ENCODE results near the gene MRGPRG. TPM values are rescaled to one million over a fixed set of nuclear protein-coding genes. Genes with fewer than 3 reads are reported as not detected.
A peak's percentile ranks its signal among the peaks of the same experiment; 100 is the strongest.

MRGPRG gene
- total RNA-seq, 2 donors from 2014 or later: not detected

DNA sequence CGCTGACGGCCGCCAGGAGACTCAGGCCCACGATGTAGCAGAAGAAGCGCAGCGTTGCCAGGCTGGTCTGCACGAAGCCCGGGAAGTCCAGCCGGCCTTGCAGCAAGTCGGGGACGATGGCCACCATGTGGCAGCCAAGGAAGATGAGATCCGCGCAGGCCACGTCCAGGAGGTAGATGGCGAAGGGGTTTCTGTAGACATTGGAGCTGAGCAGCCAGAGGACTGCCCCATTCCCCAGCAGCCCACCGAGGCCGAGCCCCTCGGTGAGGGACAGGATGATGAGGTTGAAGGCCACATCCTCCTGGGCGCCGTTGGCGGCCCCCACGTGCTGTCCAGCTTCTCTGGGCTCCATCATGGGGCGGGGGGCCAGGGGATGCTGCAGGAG, 9.8 kb upstream of the MRGPRG start:
- Mint-ChIP-seq H3K4me1 (peaks cover 2% of the 10 kb centered on the region), H3K27me3 (ENCODE audit: insufficient read depth) (peaks cover 24% of the 10 kb centered on the region), H3K27ac (no peak overlapping the region), H3K36me3 (ENCODE audit: low read depth) (no peaks in the 10 kb centered on the region), H3K4me3 (no peak overlapping the region), H3K9me3 (no peaks in the 10 kb centered on the region)
- no peaks in the 10 kb centered on the region for H3K4me1 ChIP-seq (ENCODE audit: control insufficient read depth, insufficient read depth, low read length)
- DNase-seq: no peak
- H3K27me3 ChIP-seq (ENCODE audit: control insufficient read depth, insufficient read depth, low read length, poor library complexity, severe bottlenecking): no peaks in the 10 kb centered on the region
- H3K9me3 ChIP-seq (ENCODE audit: control insufficient read depth, low read length): no peaks in the 10 kb centered on the region
- H3K27ac ChIP-seq (ENCODE audit: low read depth, low read length): no peak overlapping the region
- TF ChIP-seq CTCF (conservative IDR thresholded peaks at IDR 0.05): no peak
- no peaks in the 10 kb centered on the region for H3K36me3 ChIP-seq (ENCODE audit: control insufficient read depth, insufficient read depth, low read length)
- no peak overlapping the region for H3K9ac ChIP-seq (ENCODE audit: extremely low read depth, low read length, poor library complexity, severe bottlenecking)
- no peak overlapping the region for H3K4me3 ChIP-seq (ENCODE audit: low read length)
- WGBS, 2 experiments (ENCODE audit: insufficient coverage in 1 of 2, insufficient read length in 1 of 2): 95 to 96% methylated on average over 23 of the region's 23 CpGs

- Histone ChIP-seq H3K9ac (ENCODE audit: extremely low read depth, low read length, poor library complexity, severe bottlenecking) (no peak overlapping the region), H3K9me3 (ENCODE audit: control insufficient read depth, low read length) (no peaks in the 10 kb centered on the region), H3K36me3 (ENCODE audit: control insufficient read depth, insufficient read depth, low read length) (no peaks in the 10 kb centered on the region), H3K4me1 (ENCODE audit: control insufficient read depth, insufficient read depth, low read length) (no peaks in the 10 kb centered on the region), H3K27ac (ENCODE audit: low read depth, low read length) (no peak overlapping the region), H3K27me3 (ENCODE audit: control insufficient read depth, insufficient read depth, low read length, poor library complexity, severe bottlenecking) (peaks cover 6% of the 10 kb centered on the region), H3K4me3 (ENCODE audit: low read length) (no peak overlapping the region)
- DNase-seq: peak; percentile 37
- Mint-ChIP-seq H3K4me1 (peaks cover 2% of the 10 kb centered on the region), H3K4me3 (no peak overlapping the region), H3K27ac (no peak overlapping the region), H3K9me3 (no peaks in the 10 kb centered on the region), H3K27me3 (ENCODE audit: insufficient read depth) (peaks cover 24% of the 10 kb centered on the region), H3K36me3 (ENCODE audit: low read depth) (no peaks in the 10 kb centered on the region)
- 90 to 91% methylated on average over 28 to 46 of the region's 46 CpGs for WGBS, 2 experiments (ENCODE audit: insufficient coverage in 1 of 2, insufficient read length in 1 of 2)
- no peak for TF ChIP-seq CTCF (conservative IDR thresholded peaks at IDR 0.05)
Measured at GRCh38 chr11:3227568-3228444, 9.2 kb upstream of the MRGPRG start.

GRCh38 chr11:3226846-3227567, 8.4 kb upstream of the MRGPRG start:
- H3K4me1 ChIP-seq (ENCODE audit: control insufficient read depth, insufficient read depth, low read length): no peaks in the 10 kb centered on the region
- H3K27ac Mint-ChIP-seq: no peak overlapping the region
- peaks cover 6% of the 10 kb centered on the region for H3K27me3 ChIP-seq (ENCODE audit: control insufficient read depth, insufficient read depth, low read length, poor library complexity, severe bottlenecking)
- H3K36me3 Mint-ChIP-seq (ENCODE audit: low read depth): no peaks in the 10 kb centered on the region
- no peaks in the 10 kb centered on the region for H3K9me3 ChIP-seq (ENCODE audit: control insufficient read depth, low read length)
- H3K27ac ChIP-seq (ENCODE audit: low read depth, low read length): no peak overlapping the region
- no peak for TF ChIP-seq CTCF (conservative IDR thresholded peaks at IDR 0.05)
- H3K36me3 ChIP-seq (ENCODE audit: control insufficient read depth, insufficient read depth, low read length): no peaks in the 10 kb centered on the region
- H3K9me3 Mint-ChIP-seq: no peaks in the 10 kb centered on the region
- no peak overlapping the region for H3K9ac ChIP-seq (ENCODE audit: extremely low read depth, low read length, poor library complexity, severe bottlenecking)
- WGBS, 2 experiments (ENCODE audit: insufficient coverage in 1 of 2, insufficient read length in 1 of 2): 88 to 96% methylated on average over 13 to 18 of the region's 18 CpGs
- H3K4me3 ChIP-seq (ENCODE audit: low read length): no peak overlapping the region
- no peak overlapping the region for H3K4me3 Mint-ChIP-seq
- DNase-seq: no peak
- peaks cover 18% of the 10 kb centered on the region for H3K27me3 Mint-ChIP-seq (ENCODE audit: insufficient read depth)
- H3K4me1 Mint-ChIP-seq: peaks cover 2% of the 10 kb centered on the region

Data from endodermal cell (in vitro differentiated cells).